H1 (cell line): ENCODE results near the gene RUVBL1. TPM values are rescaled to one million over a fixed set of nuclear protein-coding genes. Genes with fewer than 3 reads are reported as not detected.

Experiments used
- CHD2 ChIP-seq: IDR thresholded peaks from 2 replicates; pipeline ENCODE4 v1.6.1; 2012; ENCODE audit warnings: low read length, improper control_type of control experiment
- GTF2F1 ChIP-seq: IDR thresholded peaks from 2 replicates; pipeline ENCODE4 v1.6.1; 2012; ENCODE audit warnings: low read depth, low read length, improper control_type of control experiment, borderline replicate concordance
- NRF1 ChIP-seq: IDR thresholded peaks from 2 replicates; pipeline ENCODE4 v1.6.1; 2011; ENCODE audit warnings: mild to moderate bottlenecking, low read depth, low read length, improper control_type of control experiment
- polyA plus RNA-seq, 7 experiments: library from polyadenylated mRNA; depleted of rRNA in 3 of 7; stranded (reverse) in 5 of 7; unstranded in 2 of 7; fragments of >200 nt in 5 of 7; fragments of 200-250 nt in 2 of 7; gene quantifications; 1 replicate in 5 of 7; 2 replicates in 1 of 7; 4 replicates in 1 of 7; pipeline versions ENCODE4 v1.2.1 to v1.2.3, GENCODE V29; 2011 to 2013; ENCODE audit warnings: missing spikeins in 2 of 7, mixed read lengths in 2 of 7
- total RNA-seq: library from RNA; stranded (reverse); fragmentation: NEBNext Ultra II Directional; extraction: Animal tissue kit (Norgen Biotek cat#: 25700); gene quantifications from 2 replicates; pipeline ENCODE4 v1.2.1, GENCODE V29; 2021

Gene RUVBL1
- total and polyA plus RNA-seq, 2 of the 8 experiments (the other 6 are each of a cell fraction or from before 2014, with no cell fraction given): 112 to 135 TPM

GRCh38 chr3:128113817-128114794, 9.5 kb downstream of the RUVBL1 start (continued):
- no peak for TF ChIP-seq CHD2
- TF ChIP-seq NRF1: no peak
- TF ChIP-seq GTF2F1: no peak
